NCI-H226 (cell line): ENCODE data around the gene FAM169A.
"Not testable (repeated sequence)": the region's sequence is repeated elsewhere in the genome, so short reads cannot be mapped to it uniquely, and the experiment has no call there.

Experiments
- DNase-seq: peaks from one replicate; pipeline ENCODE4 v3.0.0-alpha.2; 2015

Gene FAM169A

GRCh38 chr5:74865804-74866595, at the start of gene FAM169A:
Gene FAM169A, minus strand, starts transcription at chr5:74866387. Its CDS starts 24,711 bp downstream, at chr5:74841676.
- peak; percentile 44 for DNase-seq

GRCh38 chr5:74915488-74915887, 49.3 kb upstream of the FAM169A start:
- DNase-seq: no peak

- not testable (repeated sequence) for DNase-seq
These were observed 45.2 kb upstream of the FAM169A start for GRCh38 chr5:74911421-74911820.

GRCh38 chr5:74909888-74910287, 43.7 kb upstream of the FAM169A start:
- not testable (repeated sequence) for DNase-seq

- DNase-seq: not testable (repeated sequence)
These were observed 42.0 kb upstream of the FAM169A start for GRCh38 chr5:74908237-74908636.

GRCh38 chr5:74904713-74905112, 38.5 kb upstream of the FAM169A start:
- DNase-seq: not testable (repeated sequence)

- peak; percentile 2 for DNase-seq
These were observed 37.1 kb upstream of the FAM169A start for GRCh38 chr5:74903165-74903787.

GRCh38 chr5:74897049-74897448, 30.9 kb upstream of the FAM169A start:
- DNase-seq: no peak

GRCh38 chr5:74895906-74896305, 29.7 kb upstream of the FAM169A start:
- DNase-seq: peak; percentile 95

GRCh38 chr5:74894351-74894750, 28.2 kb upstream of the FAM169A start:
- no peak for DNase-seq

GRCh38 chr5:74892921-74893320, 26.7 kb upstream of the FAM169A start:
- DNase-seq: no peak

- DNase-seq: no peak
These were observed 23.4 kb upstream of the FAM169A start for GRCh38 chr5:74889523-74890105.

- DNase-seq: no peak
These were observed 21.9 kb upstream of the FAM169A start for GRCh38 chr5:74888117-74888516.

- DNase-seq: no peak
These were observed 19.0 kb upstream of the FAM169A start for GRCh38 chr5:74885170-74885569.

GRCh38 chr5:74882379-74883134, 16.4 kb upstream of the FAM169A start:
- not testable (repeated sequence) for DNase-seq

- DNase-seq: no peak
These were observed 11.6 kb upstream of the FAM169A start for GRCh38 chr5:74877624-74878304.

- no peak for DNase-seq
These were observed 10.0 kb upstream of the FAM169A start for GRCh38 chr5:74875994-74876791.

GRCh38 chr5:74873525-74874249, 7.5 kb upstream of the FAM169A start:
- DNase-seq: no peak

GRCh38 chr5:74870299-74871067, 4.3 kb upstream of the FAM169A start:
- DNase-seq: peak; percentile 48

GRCh38 chr5:74869414-74869813, 3.2 kb upstream of the FAM169A start:
- not testable (repeated sequence) for DNase-seq
